ENCODE measurements around the gene COTL1. TPM values are rescaled to one million over a fixed set of nuclear protein-coding genes. Genes with fewer than 3 reads are reported as not detected.

The COTL1 gene
- total and polyA plus RNA-seq, 9 of the 15 experiments (the other 6 are each of a cell fraction or from before 2014, with no cell fraction given): 27.7 to 185 (median 72.5) TPM

DNA sequence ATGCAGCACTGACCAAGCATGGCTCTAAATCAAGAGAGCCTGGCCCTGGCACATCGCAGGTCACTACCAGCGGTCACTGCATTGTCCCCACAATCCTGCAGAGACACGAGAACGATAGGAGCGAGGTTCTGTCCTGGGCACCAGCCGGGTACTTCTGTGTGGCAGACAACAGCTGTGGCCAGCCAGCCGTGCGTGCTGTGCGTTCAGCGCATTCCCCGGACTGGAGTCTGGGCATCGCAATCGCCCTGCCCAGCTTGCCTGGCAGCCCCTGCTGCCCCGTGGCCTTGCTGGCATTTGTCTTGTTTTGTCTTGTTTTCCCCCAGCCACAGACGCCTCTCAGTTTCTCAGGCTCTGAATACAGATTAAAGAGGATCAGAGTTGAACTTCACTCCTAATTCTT lies 33.9 kb downstream of the COTL1 start (continued):
- TF ChIP-seq CBX2 (IDR thresholded peaks at IDR 0.05; ENCODE audit: insufficient read depth, low read length, poor library complexity, severe bottlenecking) (no peak), KLF13 (tag; IDR thresholded peaks at IDR 0.05; ENCODE audit: borderline replicate concordance, low read depth) (no peak), XRCC3 (IDR thresholded peaks at IDR 0.05) (no peak), ZNF384 (IDR thresholded peaks at IDR 0.05; ENCODE audit: low read depth, low read length) (no peak), ZNF785 (CRISPR knock-in tag; IDR thresholded peaks at IDR 0.05) (no peak)

- Histone ChIP-seq H4K20me1 (replicated peaks; ENCODE audit: control insufficient read depth, insufficient read depth, low read length) (peaks cover 6% of the 10 kb centered on the region), H2AFZ (ENCODE audit: low read depth, low read length) (no peak overlapping the region), H3K4me1 (replicated peaks in 1 of 2; ENCODE audit: control insufficient read depth in 2 of 2, insufficient read depth in 2 of 2, low read length in 2 of 2) (peaks cover 4 to 11% of the 10 kb centered on the region in 2 experiments; a peak in 3 of 5 replicates), H3K27ac (ENCODE audit: extremely low read depth, low read depth, low read length) (no peak overlapping the region), H3K4me2 (ENCODE audit: insufficient read depth, low read length) (no peak overlapping the region), H3K9me3 (replicated peaks; ENCODE audit: control insufficient read depth, insufficient read depth, low read depth, low read length) (no peaks in the 10 kb centered on the region), H3K4me3 (no peak overlapping the region), H3K9me1 (ENCODE audit: control insufficient read depth, insufficient read depth, low read length) (no peaks in the 10 kb centered on the region), H3K36me3 (ENCODE audit: control insufficient read depth, insufficient read depth, low read length) (no peaks in the 10 kb centered on the region; the same call in 2 of the 3 replicates), H3K79me2 (ENCODE audit: control insufficient read depth, insufficient read depth, low read length) (peaks cover 2% of the 10 kb centered on the region; the same call in 1 of the 3 replicates), H3K9ac (ENCODE audit: insufficient read depth in 1 of 2, low read depth in 2 of 2, low read length in 2 of 2) (no peak overlapping the region), H3K27me3 (ENCODE audit: control insufficient read depth in 2 of 2, insufficient read depth in 2 of 2, low read length in 2 of 2) (no peaks in the 10 kb centered on the region; a peak in 1 of 5 replicates)
- FAIRE-seq (no peak), ATAC-seq (no peak), DNase-seq (ENCODE audit: extremely low read depth in 1 of 4, low spot score in 3 of 4) (no peak)
- intact Hi-C loops (cut with micrococcal nuclease): no loop called here
- POLR2A ChIA-PET: interaction anchor here (0.6 to 2.1 kb wide), 3 partner anchors 9 to 125 kb away, joined by 3 to 9 read pairs (median 6); no protein-coding TSS in a partner anchor
- 69% methylated on average over 11 of the region's 11 CpGs for WGBS (ENCODE audit: insufficient coverage, low coverage, missing lambda C conversion rate)
- TF ChIP-seq SLC30A9 (CRISPR knock-in tag; IDR thresholded peaks at IDR 0.05) (no peak), ZNF707 (CRISPR knock-in tag; conservative IDR thresholded peaks at IDR 0.05) (no peak), ZKSCAN1 (IDR thresholded peaks at IDR 0.05; ENCODE audit: low read depth, low read length) (peak; percentile 94), POLR2G (IDR thresholded peaks at IDR 0.05; ENCODE audit: low read depth, low read length) (no peak)
- TF ChIP-seq, protein P1, sequence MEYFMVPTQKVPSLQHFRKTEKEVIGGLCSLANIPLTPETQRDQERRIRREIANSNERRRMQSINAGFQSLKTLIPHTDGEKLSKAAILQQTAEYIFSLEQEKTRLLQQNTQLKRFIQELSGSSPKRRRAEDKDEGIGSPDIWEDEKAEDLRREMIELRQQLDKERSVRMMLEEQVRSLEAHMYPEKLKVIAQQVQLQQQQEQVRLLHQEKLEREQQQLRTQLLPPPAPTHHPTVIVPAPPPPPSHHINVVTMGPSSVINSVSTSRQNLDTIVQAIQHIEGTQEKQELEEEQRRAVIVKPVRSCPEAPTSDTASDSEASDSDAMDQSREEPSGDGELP (CRISPR knock-in tag; IDR thresholded peaks at IDR 0.05; ENCODE audit: borderline replicate concordance): no peak
- TF ChIP-seq, protein P2, sequence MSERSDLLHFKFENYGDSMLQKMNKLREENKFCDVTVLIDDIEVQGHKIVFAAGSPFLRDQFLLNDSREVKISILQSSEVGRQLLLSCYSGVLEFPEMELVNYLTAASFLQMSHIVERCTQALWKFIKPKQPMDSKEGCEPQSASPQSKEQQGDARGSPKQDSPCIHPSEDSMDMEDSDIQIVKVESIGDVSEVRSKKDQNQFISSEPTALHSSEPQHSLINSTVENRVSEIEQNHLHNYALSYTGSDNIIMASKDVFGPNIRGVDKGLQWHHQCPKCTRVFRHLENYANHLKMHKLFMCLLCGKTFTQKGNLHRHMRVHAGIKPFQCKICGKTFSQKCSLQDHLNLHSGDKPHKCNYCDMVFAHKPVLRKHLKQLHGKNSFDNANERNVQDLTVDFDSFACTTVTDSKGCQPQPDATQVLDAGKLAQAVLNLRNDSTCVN (CRISPR knock-in tag; IDR thresholded peaks at IDR 0.05): no peak
- CTCF ChIA-PET (ENCODE audit: low intra/inter-chr PET ratio): no interaction called here
- in situ Hi-C loops (cut with MboI): no loop called here
- BruUV-seq (replicated peaks): no TSS peak
Measured at GRCh38 chr16:84582958-84583516, 34.8 kb downstream of the COTL1 start.

All from K562 (cell line).